IPS-18c (cell line): ENCODE measurements around the gene CTDSPL.

ENCODE experiments used
- H3K4me3 ChIP-seq: 2 replicates; pipeline ENCODE4 v1.7.0; 2013; ENCODE audit warnings: low read depth, mild to moderate bottlenecking, low read length, moderate library complexity; ENCODE audit not compliant: insufficient read depth
- H3K9me3 ChIP-seq: one replicate; pipeline ENCODE4 v1.6.1; 2013; ENCODE audit warnings: mild to moderate bottlenecking, low read length, moderate library complexity; ENCODE audit not compliant: control insufficient read depth, insufficient read depth

The CTDSPL gene

GRCh38 chr3:38005076-38006020 lies 143.7 kb downstream of the CTDSPL start:
- Histone ChIP-seq H3K4me3 (no peak overlapping the region), H3K9me3 (no peaks in the 10 kb centered on the region)

- Histone ChIP-seq H3K4me3 (no peak overlapping the region), H3K9me3 (no peaks in the 10 kb centered on the region)
Observed at GRCh38 chr3:38006031-38006430, 144.4 kb downstream of the CTDSPL start.

- Histone ChIP-seq H3K4me3 (no peak overlapping the region), H3K9me3 (no peaks in the 10 kb centered on the region)
Observed at GRCh38 chr3:38006445-38006995, 144.8 kb downstream of the CTDSPL start.

- Histone ChIP-seq H3K9me3 (no peaks in the 10 kb centered on the region), H3K4me3 (no peak overlapping the region)
Observed at GRCh38 chr3:38007754-38008090, 146.0 kb downstream of the CTDSPL start.

GRCh38 chr3:38008191-38008701 lies 146.6 kb downstream of the CTDSPL start:
- Histone ChIP-seq H3K9me3 (no peaks in the 10 kb centered on the region), H3K4me3 (no peak overlapping the region)

GRCh38 chr3:38008971-38009580 lies 147.4 kb downstream of the CTDSPL start:
- Histone ChIP-seq H3K4me3 (no peak overlapping the region), H3K9me3 (no peaks in the 10 kb centered on the region)

- Histone ChIP-seq H3K4me3 (no peak overlapping the region), H3K9me3 (no peaks in the 10 kb centered on the region)
Observed at GRCh38 chr3:38009807-38010591, 148.3 kb downstream of the CTDSPL start.

- Histone ChIP-seq H3K4me3 (no peak overlapping the region), H3K9me3 (no peaks in the 10 kb centered on the region)
Observed at GRCh38 chr3:38011111-38011510, 149.4 kb downstream of the CTDSPL start.

- Histone ChIP-seq H3K9me3 (no peaks in the 10 kb centered on the region), H3K4me3 (no peak overlapping the region)
Observed at GRCh38 chr3:38015485-38015884, 153.8 kb downstream of the CTDSPL start.

- Histone ChIP-seq H3K4me3 (no peak overlapping the region), H3K9me3 (no peaks in the 10 kb centered on the region)
Observed at GRCh38 chr3:38015984-38016383, 154.3 kb downstream of the CTDSPL start.

GRCh38 chr3:38016410-38016809 lies 154.7 kb downstream of the CTDSPL start:
- no peak overlapping the region for H3K4me3 ChIP-seq
- no peaks in the 10 kb centered on the region for H3K9me3 ChIP-seq

- Histone ChIP-seq H3K9me3 (no peaks in the 10 kb centered on the region), H3K4me3 (no peak overlapping the region)
Observed at GRCh38 chr3:38016847-38017444, 155.3 kb downstream of the CTDSPL start.

- H3K4me3 ChIP-seq = no peak overlapping the region
- H3K9me3 ChIP-seq = no peaks in the 10 kb centered on the region
Observed at GRCh38 chr3:38017445-38018295, 156.0 kb downstream of the CTDSPL start.

GRCh38 chr3:38018296-38019266 lies 156.9 kb downstream of the CTDSPL start:
- H3K4me3 ChIP-seq = no peak overlapping the region
- no peaks in the 10 kb centered on the region for H3K9me3 ChIP-seq

- no peaks in the 10 kb centered on the region for H3K9me3 ChIP-seq
- no peak overlapping the region for H3K4me3 ChIP-seq
Observed at GRCh38 chr3:38019658-38020341, 158.1 kb downstream of the CTDSPL start.
